ENCODE results near the gene ALPK1.

- TF ChIP-seq CTCF (IDR thresholded peaks at IDR 0.05) (no peak), POLR2A (IDR thresholded peaks at IDR 0.05) (no peak)
Observed at GRCh38 chr4:112355662-112356061, 58.5 kb downstream of the ALPK1 start.

Data from sigmoid colon (tissue), 3 donors.